Fibroblast of lung (primary cell): ENCODE results near the gene PPARGC1A. TPM values are rescaled to one million over a fixed set of nuclear protein-coding genes. Genes with fewer than 3 reads are reported as not detected.

Source experiments
- DNase-seq, 2 donors: peaks; one replicate each; pipeline versions ENCODE4 v3.0.0 to v3.0.0-alpha.2; 2010; ENCODE audit warnings: low read depth in 2 of 2
- H2AFZ ChIP-seq: 2 replicates; pipeline ENCODE4 v1.5.1; 2012; ENCODE audit warnings: low read length, control low read depth, inconsistent platforms
- H3K27ac ChIP-seq: 2 replicates; pipeline ENCODE4 v1.5.1; 2011; ENCODE audit warnings: low read length, control low read depth; ENCODE audit not compliant: insufficient read depth
- H3K27me3 ChIP-seq: 2 replicates; pipeline ENCODE4 v1.5.1; 2011; ENCODE audit warnings: mild to moderate bottlenecking, low read length; ENCODE audit not compliant: control insufficient read depth, insufficient read depth
- H3K36me3 ChIP-seq: 2 replicates; pipeline ENCODE4 v1.5.1; 2011; ENCODE audit warnings: low read length; ENCODE audit not compliant: control insufficient read depth, insufficient read depth
- H3K4me1 ChIP-seq: 2 replicates; pipeline ENCODE4 v1.5.1; 2011; ENCODE audit warnings: low read length; ENCODE audit not compliant: control insufficient read depth, insufficient read depth; ENCODE audit errors: extremely low read depth
- H3K4me2 ChIP-seq: 2 replicates; pipeline ENCODE4 v1.5.1; 2011; ENCODE audit warnings: low read length, control low read depth; ENCODE audit not compliant: insufficient read depth; ENCODE audit errors: extremely low read depth
- H3K4me3 ChIP-seq, 4 experiments: fragments of 200-600 bp in 1 of 4; sonication (generic) in 1 of 4; replicated peaks in 1 of 4; 2 replicates each; pipeline ENCODE4 v1.5.1; 2011 to 2016; ENCODE audit warnings: low read length in 4 of 4, low read depth in 3 of 4, mild to moderate bottlenecking in 3 of 4, control low read depth in 2 of 4, inconsistent platforms in 1 of 4, mixed read lengths in 1 of 4; ENCODE audit not compliant: insufficient read depth in 1 of 4; ENCODE audit errors: control extremely low read depth in 1 of 4
- H3K79me2 ChIP-seq: 2 replicates; pipeline ENCODE4 v1.5.1; 2012; ENCODE audit warnings: mild to moderate bottlenecking, low read length, inconsistent platforms; ENCODE audit not compliant: control insufficient read depth, insufficient read depth
- H3K9ac ChIP-seq: 2 replicates; pipeline ENCODE4 v1.5.1; 2011; ENCODE audit warnings: mild to moderate bottlenecking, low read length, control low read depth; ENCODE audit not compliant: insufficient read depth
- H3K9me3 ChIP-seq: 2 replicates; pipeline ENCODE4 v1.5.1; 2012; ENCODE audit warnings: low read depth, low read length; ENCODE audit not compliant: control insufficient read depth, insufficient read depth
- H4K20me1 ChIP-seq: 2 replicates; pipeline ENCODE4 v1.5.1; 2011; ENCODE audit warnings: low read length; ENCODE audit not compliant: control insufficient read depth, insufficient read depth; ENCODE audit errors: extremely low read depth
- EZH2 ChIP-seq: IDR thresholded peaks from 2 replicates; pipeline ENCODE4 v1.5.1; 2012; ENCODE audit warnings: low read length, control low read depth, mild to moderate bottlenecking; ENCODE audit errors: missing control alignments
- polyA minus RNA-seq: library from RNA; depleted of rRNA, polyadenylated mRNA; stranded (reverse); fragments of >200 nt; gene quantifications from 2 replicates; pipeline ENCODE4 v1.2.3, GENCODE V29; 2011; ENCODE audit warnings: low replicate concordance
- polyA plus RNA-seq, 2 donors: library from polyadenylated mRNA; depleted of rRNA in 1 of 2; stranded (reverse) in 1 of 2; unstranded in 1 of 2; fragments of >200 nt; gene quantifications; 2 replicates each; pipeline ENCODE4 v1.2.1, GENCODE V29; 2011 to 2012; ENCODE audit warnings: missing spikeins in 1 of 2
- total RNA-seq: library from RNA; depleted of rRNA; stranded (reverse); fragments of >200 nt; gene quantifications from 2 replicates; pipeline ENCODE4 v1.2.1, GENCODE V29; 2014
- TF ChIP-seq, protein P1 (sequence below), 2 donors: IDR thresholded peaks in 1 of 2; conservative IDR thresholded peaks in 1 of 2; 1 replicate in 1 of 2; 2 replicates in 1 of 2; pipeline ENCODE4 v1.5.1; 2011 to 2012; ENCODE audit warnings: low read length in 2 of 2, control low read depth in 1 of 2, inconsistent platforms in 1 of 2, low read depth in 1 of 2, mild to moderate bottlenecking in 1 of 2

Gene PPARGC1A
- total RNA-seq (4.4 and 6.9 TPM in 2 replicates), polyA plus RNA-seq (0.56 and 1.3 TPM in 2 replicates), polyA minus RNA-seq (0.11 and 2.3 TPM in 2 replicates)
- 0.29 and 0.33 TPM in 2 replicates for polyA plus RNA-seq (2012)

DNA sequence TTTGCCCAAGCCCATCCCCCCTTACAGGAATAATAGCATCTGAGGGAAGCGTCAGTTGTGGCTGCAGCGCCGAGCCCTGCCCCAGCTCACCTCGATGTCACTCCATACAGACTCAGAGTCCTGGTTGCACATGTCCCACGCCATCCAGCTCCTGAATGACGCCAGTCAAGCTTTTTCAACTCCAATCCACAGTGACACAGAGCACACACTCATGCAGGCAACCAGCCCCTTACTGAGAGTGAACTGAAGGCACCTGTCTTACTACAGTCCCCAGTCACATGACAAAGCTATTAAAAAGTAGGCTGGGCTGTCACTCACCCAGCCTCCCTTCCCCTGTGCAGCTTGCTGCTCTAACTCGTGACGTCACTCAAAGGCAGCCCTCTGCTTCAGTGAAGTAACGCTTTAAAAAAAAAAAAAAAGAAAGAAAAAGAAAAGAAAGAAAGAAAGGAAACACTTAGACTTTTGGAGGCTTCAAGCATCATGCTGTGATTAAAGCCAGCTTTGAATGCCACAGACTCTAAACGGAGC lies at the start of gene PPARGC1A:
Gene PPARGC1A (minus strand): TSS at position 234 of the 528 bp plus-strand sequence. CDS start 90 bp downstream, at position 144.
- peak within 1 kb of the TSS; percentile 50 to 59 (median 58) for H3K4me3 ChIP-seq
- H3K36me3 ChIP-seq, result no peaks in the 10 kb centered on the region
- H3K9me3 ChIP-seq, result no peaks in the 10 kb centered on the region
- no peaks in the 10 kb centered on the region for H4K20me1 ChIP-seq
- no peak within 1 kb of the TSS for H3K27ac ChIP-seq
- peak within 1 kb of the TSS; percentile 85 for H3K4me2 ChIP-seq
- H2AFZ ChIP-seq, result peak within 1 kb of the TSS; percentile 62
- H3K27me3 ChIP-seq, result no peaks in the 10 kb centered on the region
- peak; percentile 61 to 77 for DNase-seq
- H3K9ac ChIP-seq, result peak within 1 kb of the TSS; percentile 16
- H3K79me2 ChIP-seq, result no peaks in the 10 kb centered on the region
- TF ChIP-seq, protein P1, sequence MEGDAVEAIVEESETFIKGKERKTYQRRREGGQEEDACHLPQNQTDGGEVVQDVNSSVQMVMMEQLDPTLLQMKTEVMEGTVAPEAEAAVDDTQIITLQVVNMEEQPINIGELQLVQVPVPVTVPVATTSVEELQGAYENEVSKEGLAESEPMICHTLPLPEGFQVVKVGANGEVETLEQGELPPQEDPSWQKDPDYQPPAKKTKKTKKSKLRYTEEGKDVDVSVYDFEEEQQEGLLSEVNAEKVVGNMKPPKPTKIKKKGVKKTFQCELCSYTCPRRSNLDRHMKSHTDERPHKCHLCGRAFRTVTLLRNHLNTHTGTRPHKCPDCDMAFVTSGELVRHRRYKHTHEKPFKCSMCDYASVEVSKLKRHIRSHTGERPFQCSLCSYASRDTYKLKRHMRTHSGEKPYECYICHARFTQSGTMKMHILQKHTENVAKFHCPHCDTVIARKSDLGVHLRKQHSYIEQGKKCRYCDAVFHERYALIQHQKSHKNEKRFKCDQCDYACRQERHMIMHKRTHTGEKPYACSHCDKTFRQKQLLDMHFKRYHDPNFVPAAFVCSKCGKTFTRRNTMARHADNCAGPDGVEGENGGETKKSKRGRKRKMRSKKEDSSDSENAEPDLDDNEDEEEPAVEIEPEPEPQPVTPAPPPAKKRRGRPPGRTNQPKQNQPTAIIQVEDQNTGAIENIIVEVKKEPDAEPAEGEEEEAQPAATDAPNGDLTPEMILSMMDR (conservative IDR thresholded peaks at IDR 0.05 in 1 of 2, IDR thresholded peaks at IDR 0.05 in 1 of 2; ENCODE audit: low read depth in 1 of 2, low read length in 2 of 2), result no peak
- TF ChIP-seq EZH2, result no peak
- peaks cover 3% of the 10 kb centered on the region for H3K4me1 ChIP-seq

- no peak for TF ChIP-seq EZH2
- Histone ChIP-seq H3K79me2 (no peaks in the 10 kb centered on the region), H2AFZ (no peak overlapping the region), H3K9me3 (no peaks in the 10 kb centered on the region), H3K4me1 (peaks cover 7% of the 10 kb centered on the region), H3K4me3 (no peak overlapping the region), H3K4me2 (no peak overlapping the region), H3K27me3 (no peaks in the 10 kb centered on the region), H3K36me3 (no peaks in the 10 kb centered on the region), H3K27ac (no peak overlapping the region), H3K9ac (no peak overlapping the region), H4K20me1 (no peaks in the 10 kb centered on the region)
- no peak for DNase-seq
Observed at GRCh38 chr4:23938796-23939195, 48.9 kb upstream of the PPARGC1A start.

DNA sequence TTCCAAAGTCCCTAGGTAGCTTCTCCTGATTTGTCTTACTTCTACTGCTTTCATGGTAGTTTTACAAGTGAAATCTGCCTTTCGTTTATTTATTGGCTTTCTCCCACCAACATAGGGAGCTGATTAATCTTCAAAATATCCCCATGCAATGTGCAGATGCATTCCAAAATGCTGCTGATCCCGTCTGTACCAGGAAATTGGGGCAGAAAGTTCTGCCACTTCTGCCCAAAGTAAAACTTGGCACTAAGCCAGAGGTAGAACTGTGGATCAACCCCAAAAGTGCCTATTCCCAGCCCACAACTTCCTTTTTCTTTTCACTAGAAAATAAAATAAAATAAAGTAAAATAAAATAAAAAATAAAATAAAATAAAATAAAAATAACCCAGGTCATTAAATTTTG lies 47.3 kb upstream of the PPARGC1A start:
- no peaks in the 10 kb centered on the region for H3K36me3 ChIP-seq
- H3K4me3 ChIP-seq, result no peak overlapping the region
- H3K9me3 ChIP-seq, result no peaks in the 10 kb centered on the region
- H3K79me2 ChIP-seq, result no peaks in the 10 kb centered on the region
- DNase-seq, result peak; percentile 31 to 59
- H3K9ac ChIP-seq, result no peak overlapping the region
- TF ChIP-seq, protein P1 (conservative IDR thresholded peaks at IDR 0.05 in 1 of 2, IDR thresholded peaks at IDR 0.05 in 1 of 2; ENCODE audit: low read depth in 1 of 2, low read length in 2 of 2), result no peak
- TF ChIP-seq EZH2, result no peak
- no peak overlapping the region for H2AFZ ChIP-seq
- peaks cover 7% of the 10 kb centered on the region for H3K4me1 ChIP-seq
- no peak overlapping the region for H3K27ac ChIP-seq
- H4K20me1 ChIP-seq, result no peaks in the 10 kb centered on the region
- H3K4me2 ChIP-seq, result no peak overlapping the region
- no peaks in the 10 kb centered on the region for H3K27me3 ChIP-seq
